Stimulated activated CD4-positive, alpha-beta T cell treated with anti-CD3 and anti-CD28 coated beads, Interleukin-4, amount 100 ng/mL, for 1 hour (primary cell): Measurements from ENCODE around the gene GPC5.
"Not testable (repeated sequence)": the region's sequence is repeated elsewhere in the genome, so short reads cannot be mapped to it uniquely, and the experiment has no call there.

Source experiments
- DNase-seq: peaks from one replicate; pipeline ENCODE4 v3.0.0-alpha.2; 2020

GPC5 gene

GRCh38 chr13:92682832-92683517, 1284.6 kb downstream of the GPC5 start:
- no peak for DNase-seq

DNA sequence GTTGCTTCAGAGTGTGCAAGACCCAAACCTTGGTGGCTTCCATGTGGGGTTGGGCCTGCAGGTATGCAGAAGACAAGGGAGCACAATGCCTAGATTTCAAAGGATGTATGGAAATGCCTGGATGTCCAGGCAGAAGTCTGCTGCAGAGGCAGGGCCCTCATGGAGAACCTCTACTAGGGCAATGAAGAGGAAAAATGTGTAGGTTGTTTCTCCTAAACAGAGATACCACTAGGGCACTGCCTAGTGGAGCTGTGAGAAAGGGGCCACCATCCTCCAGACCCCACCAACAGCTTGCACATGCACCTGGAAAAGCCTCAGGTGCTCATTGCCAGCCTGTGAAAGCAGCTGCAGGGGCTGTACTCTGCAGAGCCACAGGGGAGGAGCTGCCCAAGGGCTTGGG, 1295.6 kb downstream of the GPC5 start:
- DNase-seq: no peak

- DNase-seq: not testable (repeated sequence)
These were observed 1297.4 kb downstream of the GPC5 start for GRCh38 chr13:92695827-92696226.

GRCh38 chr13:92716749-92717148, 1318.3 kb downstream of the GPC5 start:
- DNase-seq: no peak

GRCh38 chr13:92717857-92718256, 1319.4 kb downstream of the GPC5 start:
- DNase-seq: no peak

- DNase-seq: no peak
These were observed 1321.4 kb downstream of the GPC5 start for GRCh38 chr13:92719868-92720267.

DNA sequence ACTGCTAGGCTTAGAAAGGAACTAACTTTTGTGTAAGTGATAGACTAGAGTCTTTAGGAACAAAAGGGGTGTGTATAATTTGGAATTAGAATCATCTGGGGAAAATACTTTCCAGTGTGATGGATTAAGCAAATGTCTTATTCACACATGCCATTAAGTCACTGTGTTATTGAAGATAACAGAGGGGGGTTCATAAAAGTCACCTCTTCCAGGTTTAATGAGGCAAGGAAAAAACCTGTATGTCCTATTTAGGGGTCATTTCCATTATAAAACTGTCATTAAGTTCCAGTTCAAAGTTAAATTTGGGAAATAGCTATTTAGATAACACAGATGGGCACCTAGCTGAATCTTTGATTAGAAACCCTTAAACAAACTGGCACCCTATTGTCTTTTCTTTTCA, 1323.2 kb downstream of the GPC5 start:
- DNase-seq: no peak

DNA sequence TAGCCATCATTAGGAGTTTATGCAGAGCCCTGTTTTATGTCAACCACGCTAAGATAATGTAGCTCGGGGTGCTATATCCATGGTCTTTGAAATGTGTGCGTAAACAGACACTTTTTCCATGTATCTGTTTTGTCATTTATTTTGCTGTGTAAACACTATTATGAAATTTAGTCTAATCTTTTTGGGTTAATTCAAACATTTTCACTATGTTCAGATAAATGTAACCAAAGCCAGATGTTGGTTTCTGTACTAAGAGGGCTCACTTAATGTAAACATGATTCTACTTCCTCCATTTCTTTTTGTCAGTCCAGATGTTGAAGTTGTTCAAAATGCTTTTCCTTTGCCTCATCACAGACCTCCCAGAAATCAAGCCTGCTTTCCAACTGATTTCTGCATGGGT, 1328.7 kb downstream of the GPC5 start:
- no peak for DNase-seq

DNA sequence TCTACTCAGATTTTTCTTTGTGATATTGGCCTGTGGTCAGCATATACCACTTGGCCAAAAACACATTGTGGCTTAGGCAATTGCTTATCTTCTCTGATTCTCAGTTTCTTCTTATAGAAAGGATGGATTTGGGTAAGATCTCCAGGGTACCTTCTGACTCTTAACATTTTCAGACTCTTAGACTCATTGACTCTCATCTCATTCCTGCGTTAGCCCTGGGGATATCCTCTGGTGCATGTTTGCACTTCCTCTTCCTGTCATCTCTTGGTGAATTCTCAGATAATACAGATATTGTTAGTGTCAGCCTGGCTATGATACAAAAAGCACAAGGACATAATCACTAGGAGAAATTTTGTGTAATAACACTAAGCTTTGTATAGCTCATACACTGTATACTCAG, 1335.6 kb downstream of the GPC5 start:
- DNase-seq: no peak

DNA sequence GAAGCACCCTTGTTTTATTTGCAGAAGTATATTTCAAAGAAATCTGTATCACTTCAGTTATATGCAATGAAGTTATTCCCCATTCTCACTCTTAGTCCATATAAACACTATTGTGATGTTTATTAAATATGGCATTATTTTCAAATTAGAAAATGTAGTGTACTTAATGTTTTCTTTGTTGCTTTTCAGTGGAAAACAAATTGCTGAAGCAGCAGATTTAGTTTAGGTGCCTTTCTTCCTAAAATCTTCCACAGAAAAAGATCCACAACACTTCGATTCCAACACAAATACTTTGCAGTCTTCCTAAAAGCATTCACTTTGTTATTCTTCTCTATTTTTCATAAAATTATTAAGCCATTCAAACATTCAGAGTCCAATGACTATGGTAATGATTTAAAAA, 1336.1 kb downstream of the GPC5 start:
- no peak for DNase-seq

- DNase-seq: no peak
These were observed 1337.5 kb downstream of the GPC5 start for GRCh38 chr13:92735909-92736308.

DNA sequence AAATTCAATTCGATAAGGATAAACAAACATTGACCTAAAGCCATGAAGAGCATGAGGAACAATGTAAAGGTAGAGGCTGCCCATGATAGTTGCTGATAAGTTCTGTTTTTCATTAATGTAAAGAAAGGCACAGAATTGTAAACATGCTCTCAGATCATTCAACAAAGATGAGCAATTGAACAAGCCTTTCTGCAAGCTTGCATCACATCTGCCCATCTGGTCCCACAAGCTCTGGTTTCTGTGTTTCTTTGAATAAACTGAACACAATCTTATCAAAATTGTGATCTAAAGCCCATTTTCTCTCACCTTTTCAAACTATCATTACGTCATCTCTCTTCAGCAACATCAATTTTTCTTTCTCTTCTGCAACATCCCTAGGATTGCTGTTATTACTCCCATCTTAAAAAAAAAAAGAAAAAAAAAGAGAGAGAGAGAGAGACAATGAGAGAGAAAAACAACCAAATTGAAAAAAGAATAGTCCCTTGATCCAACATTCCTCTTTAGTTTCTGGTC, 1340.9 kb downstream of the GPC5 start:
- no peak for DNase-seq

GRCh38 chr13:92743992-92744391, 1345.6 kb downstream of the GPC5 start:
- DNase-seq: no peak

DNA sequence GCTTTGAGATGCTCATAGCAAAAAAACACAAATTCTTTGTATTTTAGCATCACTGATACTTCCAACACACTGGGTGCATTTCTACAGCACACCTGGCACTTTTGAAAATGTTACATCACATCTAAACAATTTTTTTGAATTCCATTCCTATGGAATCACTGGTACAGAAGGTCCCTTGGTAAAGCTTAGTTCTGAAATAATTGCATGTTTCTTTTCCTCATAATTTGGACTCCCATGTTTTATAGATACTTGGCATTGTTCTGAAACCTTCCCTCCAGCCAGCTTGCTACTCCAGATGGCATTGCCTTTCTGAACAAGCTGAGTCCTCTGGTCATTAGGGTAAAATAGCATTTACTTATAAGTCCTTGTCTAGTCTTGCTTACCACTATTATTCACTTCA, 1346.8 kb downstream of the GPC5 start:
- no peak for DNase-seq

GRCh38 chr13:92752705-92753104, 1354.3 kb downstream of the GPC5 start:
- DNase-seq: not testable (repeated sequence)

- DNase-seq: no peak
These were observed 1363.3 kb downstream of the GPC5 start for GRCh38 chr13:92761710-92762109.

GRCh38 chr13:92767468-92767867, 1369.0 kb downstream of the GPC5 start:
- DNase-seq: no peak

DNA sequence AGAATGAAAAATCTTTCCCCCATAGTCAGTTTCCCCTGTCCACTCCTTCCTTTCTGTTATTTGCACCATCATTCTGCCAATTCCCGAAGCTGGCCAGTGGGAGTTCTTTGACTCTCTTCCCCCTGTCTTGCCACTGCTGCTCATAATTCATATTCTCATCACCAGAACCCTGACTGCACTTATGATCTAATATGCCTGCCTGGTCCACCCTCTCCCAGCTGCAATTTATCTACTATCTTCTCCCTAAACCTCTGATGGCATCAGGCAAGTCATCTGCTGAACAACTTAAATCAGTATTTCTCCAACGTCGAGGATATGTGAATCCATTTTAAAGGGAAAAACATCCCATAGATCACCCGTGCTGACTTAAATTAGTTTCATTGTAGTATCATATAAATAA, 1370.2 kb downstream of the GPC5 start:
- DNase-seq: no peak

DNA sequence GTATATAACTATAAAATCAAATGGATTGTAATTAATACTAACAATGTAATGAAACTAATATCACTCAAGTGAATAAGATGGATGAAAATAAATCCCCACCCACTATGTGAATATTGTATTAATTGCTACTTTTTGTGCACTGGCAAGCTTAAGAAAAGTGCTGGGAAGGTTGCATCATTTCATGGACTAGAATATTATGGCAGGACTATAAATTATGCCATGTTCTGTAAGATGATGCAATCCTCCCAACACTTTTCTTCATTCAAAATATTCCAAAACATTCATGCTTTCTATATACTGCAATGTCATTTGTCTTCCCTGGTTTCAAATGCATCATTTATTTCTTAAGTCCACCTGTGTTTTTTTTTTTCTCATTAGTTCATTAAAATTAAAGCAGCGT, 1370.6 kb downstream of the GPC5 start:
- DNase-seq: no peak

- no peak for DNase-seq
These were observed 1377.2 kb downstream of the GPC5 start for GRCh38 chr13:92775658-92776057.

DNA sequence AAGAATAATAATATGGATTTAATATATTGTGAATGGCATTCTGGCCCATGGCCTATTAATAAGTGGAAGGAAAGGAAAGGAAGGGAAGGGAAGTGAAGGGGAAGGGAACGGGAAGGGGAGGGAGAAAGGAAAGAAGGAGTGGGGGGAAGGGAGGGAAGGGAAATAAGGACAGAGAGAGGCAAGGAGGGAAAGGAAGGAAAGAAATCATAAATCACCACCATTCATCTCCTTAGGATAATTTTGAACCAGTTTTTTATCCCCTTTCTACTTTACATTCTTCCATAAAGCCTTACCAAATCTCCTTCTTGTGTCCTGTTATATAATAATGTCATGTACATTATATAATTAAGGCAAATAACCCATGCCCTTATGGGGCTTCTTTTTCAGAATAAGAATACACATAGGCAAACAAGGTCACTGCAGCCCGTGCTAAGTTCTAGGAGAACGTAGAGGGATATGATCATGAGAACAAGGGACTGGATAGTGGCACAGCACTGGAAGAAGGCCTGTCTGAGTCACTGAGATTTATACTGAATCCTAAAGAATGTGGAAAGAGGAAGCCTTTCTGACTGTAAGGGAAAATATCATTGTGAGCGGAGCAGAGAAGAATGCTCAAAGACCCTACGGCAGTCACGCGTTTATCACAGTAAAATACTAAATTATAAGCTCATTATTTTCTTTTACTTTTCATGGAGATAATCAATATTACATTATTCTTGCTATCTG, 1383.7 kb downstream of the GPC5 start:
- no peak for DNase-seq

GRCh38 chr13:92802776-92803175, 1404.4 kb downstream of the GPC5 start:
- no peak for DNase-seq

DNA sequence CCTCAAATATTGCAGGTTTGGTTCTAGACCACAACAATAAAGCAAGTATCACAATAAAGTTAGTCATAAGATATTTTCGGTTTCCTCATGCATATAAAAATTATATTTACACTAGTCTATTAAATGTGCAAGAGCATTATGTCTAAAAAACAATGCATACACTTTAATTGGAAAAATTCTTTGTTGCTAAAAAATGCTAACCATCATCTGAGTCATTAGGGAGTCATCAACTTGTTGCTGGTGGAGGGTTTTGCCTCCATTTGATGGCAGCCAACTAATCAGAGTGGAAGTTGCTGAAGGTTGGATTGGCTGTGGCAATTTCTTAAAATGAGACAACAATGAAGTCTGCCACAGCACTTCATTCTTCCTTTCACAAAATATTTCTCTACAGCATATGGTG, 1405.9 kb downstream of the GPC5 start:
- DNase-seq: no peak

- no peak for DNase-seq
These were observed 1406.5 kb downstream of the GPC5 start for GRCh38 chr13:92804926-92805325.

DNA sequence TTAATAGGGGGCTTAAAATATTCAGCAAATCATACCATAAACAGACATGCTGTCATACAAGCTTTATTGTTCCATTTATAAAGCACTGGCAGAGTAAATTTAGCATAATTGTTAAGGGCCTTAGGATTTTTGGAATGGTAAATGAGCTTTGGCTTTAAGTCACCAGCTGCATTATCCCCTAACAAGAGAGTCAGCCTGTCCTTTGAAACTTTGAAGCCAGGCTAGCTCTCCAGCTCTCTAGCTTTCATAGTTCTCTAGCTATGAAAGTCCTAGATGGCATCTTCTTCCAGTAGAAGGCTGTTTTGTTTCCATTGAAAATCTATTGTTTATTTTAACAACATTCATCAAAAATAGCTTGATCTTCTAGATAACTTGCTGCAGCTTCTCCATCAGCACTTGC, 1407.3 kb downstream of the GPC5 start:
- no peak for DNase-seq
